Regular cardiac myocyte (primary cell): ENCODE measurements around the gene NFU1. TPM values are rescaled to one million over a fixed set of nuclear protein-coding genes. Genes with fewer than 3 reads are reported as not detected.

Experiments used
- total RNA-seq: library from RNA; depleted of rRNA; stranded (reverse); fragments of >200 nt; gene quantifications from 2 replicates; pipeline ENCODE4 v1.2.3, GENCODE V29; 2014

NFU1 gene
- total RNA-seq: 44.0 and 52.0 TPM in 2 replicates

GRCh38 chr2:69436938-69437750 is at the start of gene NFU1:
Gene NFU1 (minus strand): TSS chr2:69437435. CDS start chr2:69437422, 13 bp downstream.

DNA sequence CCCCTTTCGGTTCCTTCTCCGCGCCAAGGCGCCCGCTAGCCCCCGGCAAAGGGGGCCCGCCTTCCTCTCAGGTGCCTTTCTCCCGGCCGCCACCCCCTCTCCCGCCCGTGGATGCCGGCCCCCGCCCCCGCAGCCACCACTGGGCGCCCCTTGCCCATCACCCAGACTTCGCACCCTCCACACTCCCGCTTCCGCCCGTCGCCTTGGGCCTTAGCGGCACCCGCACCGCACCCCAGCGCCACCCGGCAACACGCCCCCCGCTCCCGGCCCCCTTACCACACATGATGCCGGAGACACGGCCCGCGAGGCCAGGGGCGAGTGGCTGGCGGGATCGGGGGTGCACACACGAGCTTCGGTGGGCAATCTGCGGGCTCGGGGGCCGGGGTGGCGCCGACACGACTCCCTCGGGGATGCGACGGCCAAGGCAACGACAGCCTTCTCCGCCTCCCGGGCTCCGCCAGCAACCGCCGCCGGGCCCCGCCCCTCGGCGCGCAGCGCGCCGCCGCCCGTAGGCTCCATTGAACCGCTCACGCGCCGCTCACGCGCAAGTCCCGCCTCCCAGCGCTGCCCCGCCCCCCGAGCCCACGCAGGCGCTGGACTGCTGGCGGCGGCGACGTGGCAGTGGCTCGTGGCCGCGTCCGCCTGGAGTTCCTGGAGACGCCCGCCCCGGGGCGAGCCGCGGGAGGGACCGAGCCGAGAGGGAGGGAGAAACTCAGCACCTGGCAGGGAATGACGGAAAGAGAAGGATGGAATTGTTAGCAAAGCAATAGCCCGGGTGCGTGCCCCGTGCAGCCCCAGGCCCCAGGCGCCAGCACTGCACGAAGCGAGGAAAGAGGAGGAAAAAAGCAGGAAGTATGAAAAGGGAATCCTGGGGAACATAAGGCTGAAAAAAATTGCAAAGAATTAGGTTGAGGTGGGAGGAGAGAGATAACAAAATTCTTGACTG is 50.2 kb downstream of the NFU1 start, which contains the start of gene GFPT1:
Gene GFPT1 (minus strand): TSS at position 439 of the 946 bp plus-strand sequence. CDS start 156 bp downstream, at position 283.

Other genes starting within 250 kb of the NFU1 start
- 89.9 and 90.5 TPM in 2 replicates for gene GFPT1, start 50.2 kb downstream of the NFU1 start, total RNA-seq
- gene AAK1, start 206.3 kb upstream of the NFU1 start, total RNA-seq: 19.4 and 21.1 TPM in 2 replicates